Stimulated activated CD8-positive, alpha-beta memory T cell treated with anti-CD3 and anti-CD28 coated beads, Interleukin-7, amount 100 ng/mL, for 48 hours (primary cell): ENCODE results near the gene ZNF768.
A peak's percentile ranks its signal among the peaks of the same experiment; 100 is the strongest.
"Not testable (repeated sequence)": the region's sequence is repeated elsewhere in the genome, so short reads cannot be mapped to it uniquely, and the experiment has no call there.

ENCODE experiments used
- DNase-seq, 2 donors: peaks; one replicate each; pipeline ENCODE4 v3.0.0-alpha.2; 2020; ENCODE audit warnings: low read depth in 1 of 2; ENCODE audit errors: extremely low read depth in 1 of 2

ZNF768 gene

GRCh38 chr16:30533748-30534367 is 7.5 kb upstream of the ZNF768 start:
- no peak for DNase-seq

- no peak for DNase-seq
Observed at GRCh38 chr16:30533146-30533522, 6.8 kb upstream of the ZNF768 start.

- no peak for DNase-seq
Observed at GRCh38 chr16:30532285-30533145, 6.1 kb upstream of the ZNF768 start.

- DNase-seq: no peak
Observed at GRCh38 chr16:30530163-30531037, 4.0 kb upstream of the ZNF768 start.

DNA sequence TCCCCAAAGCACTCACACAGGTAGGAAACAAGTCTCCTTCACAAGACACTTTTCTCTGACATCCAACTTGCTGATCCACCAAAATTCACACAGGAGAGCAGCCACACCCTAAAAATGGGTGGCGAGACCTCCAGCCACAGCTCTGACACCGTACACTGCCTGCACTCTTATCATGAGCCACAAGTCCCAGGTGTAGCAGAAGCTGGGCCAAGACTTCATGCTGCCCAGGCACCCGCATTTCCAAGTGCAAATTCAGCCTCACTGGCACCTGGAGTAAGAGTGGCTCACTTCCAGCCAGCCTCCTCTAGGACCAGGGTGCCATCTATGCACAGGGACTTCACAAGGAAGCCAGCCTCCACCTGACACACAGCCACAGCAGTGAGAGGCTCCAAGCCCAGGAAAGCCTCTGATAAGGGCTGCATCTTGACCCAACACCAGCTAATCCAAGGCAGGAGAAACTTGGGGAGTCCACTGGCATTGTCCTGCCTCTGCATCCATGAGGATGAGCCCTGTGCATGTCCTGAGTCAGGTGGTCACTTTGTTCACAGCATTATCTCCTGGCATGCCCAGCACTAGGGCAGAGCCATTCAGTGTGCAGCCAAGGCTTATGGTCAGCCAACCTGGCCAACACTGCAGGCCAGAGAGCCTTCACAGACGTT is 2.6 kb upstream of the ZNF768 start:
- DNase-seq: no peak

- DNase-seq: no peak
Observed at GRCh38 chr16:30527635-30528178, 1.3 kb upstream of the ZNF768 start.

GRCh38 chr16:30526823-30527634 is 663 bp upstream of the ZNF768 start:
- peak; percentile 95 to 96 for DNase-seq

GRCh38 chr16:30525844-30526136 is 576 bp downstream of the ZNF768 start:
- DNase-seq: no peak

DNA sequence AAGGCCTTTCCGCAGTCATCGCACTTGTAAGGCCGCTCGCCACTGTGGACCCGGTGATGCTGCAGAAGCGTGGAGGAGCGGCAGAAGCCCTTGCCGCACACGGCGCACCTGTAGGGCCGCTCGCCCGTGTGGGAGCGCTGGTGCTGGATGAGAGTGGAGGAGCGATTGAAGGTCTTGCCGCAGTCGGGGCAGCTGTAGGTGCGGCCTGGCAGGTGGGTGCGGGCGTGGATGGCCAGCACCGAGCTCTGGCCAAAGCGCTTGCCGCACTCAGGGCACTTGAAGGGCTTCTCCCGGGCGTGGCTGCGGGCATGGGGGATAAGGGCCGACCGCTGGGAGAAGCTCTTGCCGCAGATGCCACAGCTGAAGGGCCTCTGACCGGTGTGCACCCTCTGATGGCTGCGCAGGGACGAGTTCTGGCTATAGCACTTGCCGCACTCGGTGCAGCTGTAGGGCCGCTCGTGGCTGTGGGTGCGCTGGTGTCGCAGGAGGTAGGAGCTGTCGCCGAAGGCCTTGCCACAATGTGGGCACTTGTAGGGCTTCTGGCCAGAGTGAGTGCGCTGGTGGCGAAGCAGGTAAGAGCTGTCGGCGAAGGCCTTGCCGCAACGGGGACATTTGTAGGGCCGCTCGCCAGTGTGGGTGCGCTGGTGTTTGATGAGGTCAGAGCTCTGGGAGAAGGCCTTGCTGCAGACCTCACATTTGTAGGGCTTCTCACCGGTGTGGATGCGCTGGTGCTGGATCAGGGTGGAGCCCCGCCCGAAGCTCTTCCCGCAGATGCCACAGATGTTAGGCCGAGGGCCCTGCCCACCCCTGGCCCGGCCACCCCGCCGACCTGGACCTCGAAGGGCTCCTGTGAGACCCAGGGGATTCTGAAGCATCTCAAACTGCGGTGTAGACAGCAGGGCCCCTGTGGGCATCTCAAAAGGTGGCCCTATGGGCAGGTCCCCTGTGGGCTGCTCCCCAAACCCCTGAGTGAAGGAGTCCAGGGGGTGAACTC is 1.5 kb downstream of the ZNF768 start:
- DNase-seq: no peak

DNA sequence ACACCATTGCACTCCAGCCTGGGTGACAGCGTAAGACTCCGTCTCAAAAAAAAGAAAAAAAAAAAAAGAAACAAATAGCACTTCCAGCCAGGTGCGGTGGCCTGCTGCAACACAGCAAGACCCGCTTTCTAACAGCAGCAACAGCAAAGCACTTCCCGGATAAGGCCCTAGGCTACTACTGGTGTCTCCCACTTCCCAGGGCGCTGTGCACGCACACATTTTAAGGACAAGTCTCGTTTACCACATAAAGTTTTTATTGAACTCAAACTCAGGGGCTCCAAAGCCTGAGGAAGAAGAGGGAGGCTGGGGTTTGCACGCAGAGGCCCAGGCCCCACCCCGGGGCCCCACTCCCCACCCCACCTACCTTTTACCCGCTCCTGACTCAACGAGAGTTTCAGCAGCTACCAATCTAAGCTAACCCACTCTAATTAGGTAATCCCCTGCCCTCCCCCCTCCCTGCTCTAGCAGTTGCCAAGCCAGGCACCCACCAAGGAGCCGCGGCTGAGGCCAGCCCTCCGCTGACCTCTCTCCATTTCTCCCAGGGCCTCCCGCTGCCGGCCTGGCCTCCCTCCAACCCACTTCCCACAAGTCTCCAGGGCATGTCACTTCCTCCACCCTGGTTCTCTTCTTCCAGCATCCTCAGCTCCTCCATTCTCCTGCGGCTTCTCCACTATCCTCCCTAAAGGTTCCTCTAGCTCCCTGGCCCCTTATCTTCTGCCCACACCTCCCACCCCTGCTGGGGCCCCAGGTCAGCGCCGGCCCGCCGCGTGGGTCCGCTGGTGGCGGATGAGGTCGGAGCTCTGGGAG is 2.4 kb downstream of the ZNF768 start:
- DNase-seq: no peak

GRCh38 chr16:30522702-30523463 is 3.5 kb downstream of the ZNF768 start:
- not testable (repeated sequence) for DNase-seq

- DNase-seq: no peak
Observed at GRCh38 chr16:30521873-30522641, 4.3 kb downstream of the ZNF768 start.

- DNase-seq: no peak
Observed at GRCh38 chr16:30521476-30521872, 4.9 kb downstream of the ZNF768 start.

DNA sequence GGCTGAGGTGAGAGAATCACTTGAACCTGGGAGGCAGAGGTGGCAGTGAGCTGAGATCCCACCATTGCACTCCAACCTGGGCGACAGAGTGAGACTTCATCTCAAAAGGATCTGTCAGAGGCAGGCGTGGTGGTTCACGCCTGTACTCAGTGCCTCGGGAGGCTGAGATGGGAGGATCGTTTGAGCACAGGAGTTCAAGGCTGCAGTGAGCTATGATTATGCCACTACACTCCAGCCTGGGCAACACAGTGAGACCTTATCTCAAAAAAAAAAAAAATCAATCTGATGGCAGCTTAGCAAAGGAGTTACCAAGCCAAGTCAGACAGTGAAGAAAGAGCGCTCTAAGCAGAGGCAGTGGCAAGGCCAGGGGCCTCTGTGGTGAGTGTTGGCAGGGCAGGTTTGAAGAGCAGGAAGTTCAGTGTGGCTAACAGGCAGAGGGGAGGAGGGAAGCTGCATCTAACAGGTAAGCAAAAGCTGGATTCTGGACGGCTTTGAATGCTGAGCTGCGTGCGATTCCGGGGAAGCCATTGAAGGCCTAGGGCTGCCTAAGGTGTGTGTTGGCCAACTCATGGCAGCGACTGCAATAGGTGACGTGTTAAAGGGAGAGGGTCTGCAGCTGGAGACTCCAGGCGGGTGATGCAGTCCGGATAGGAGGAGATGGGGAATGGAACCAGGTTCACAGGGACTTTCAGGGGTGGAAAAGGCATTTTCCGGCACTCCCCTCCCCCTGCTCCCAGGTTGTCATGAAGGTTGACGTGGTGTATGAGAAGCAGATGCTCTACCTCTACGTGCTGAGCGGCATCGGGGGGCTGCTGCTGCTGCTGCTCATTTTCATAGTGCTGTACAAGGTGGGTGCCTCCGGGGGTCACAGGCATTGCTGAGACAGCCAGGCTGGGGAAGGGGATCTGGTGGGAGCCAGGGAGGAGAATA is 7.0 kb downstream of the ZNF768 start:
- no peak for DNase-seq

DNA sequence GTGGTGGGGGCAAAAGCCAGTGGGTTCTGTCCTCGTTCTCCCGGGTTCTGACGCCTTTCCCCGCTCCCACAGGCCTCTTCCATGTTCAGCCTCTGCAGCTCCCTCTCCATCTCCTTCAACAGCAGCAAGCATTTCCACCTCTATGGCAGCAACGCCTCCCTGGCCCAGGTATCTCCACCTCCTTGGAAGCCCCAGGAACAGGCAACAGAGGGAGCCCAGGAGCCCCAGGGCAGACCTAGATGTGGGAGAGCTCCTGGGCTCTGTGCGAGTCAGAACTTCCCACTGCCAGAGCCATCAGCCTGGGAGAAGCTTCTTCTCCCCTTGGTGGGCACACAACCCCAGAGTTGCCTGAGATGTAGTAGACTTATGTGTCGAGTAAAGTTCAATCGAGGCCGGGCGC is 7.8 kb downstream of the ZNF768 start:
- DNase-seq: no peak
